GM21576 (cell line): ENCODE measurements around the gene ANKRD12.

Experiments used
- ATAC-seq: cut with Tn5 transposase; IDR thresholded peaks from one replicate; pipeline ENCODE4 v1.9.1; 2021; ENCODE audit warnings: mild to moderate bottlenecking, moderate library complexity; ENCODE audit not compliant: unreplicated experiment

ANKRD12 gene

DNA sequence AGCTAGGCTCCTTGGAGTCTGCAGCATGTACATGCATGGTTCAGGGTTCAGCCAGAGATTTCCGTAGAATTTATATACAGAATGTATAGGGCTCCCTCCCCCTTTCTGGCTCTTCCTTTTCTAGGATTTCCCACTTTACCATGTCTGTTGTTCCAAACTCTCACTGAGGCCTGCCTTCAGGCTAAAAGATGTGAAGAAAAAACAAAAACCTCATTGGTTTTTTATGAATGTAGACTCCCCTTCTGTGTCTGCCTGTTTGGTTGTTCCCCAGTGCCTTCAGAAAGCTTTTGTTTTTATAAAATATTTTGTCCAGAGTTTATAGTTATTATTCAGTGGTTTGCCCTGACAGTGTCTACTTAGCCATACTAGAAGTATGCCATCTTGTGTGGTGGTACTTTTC lies 30.5 kb upstream of the ANKRD12 start:
- no peak for ATAC-seq

DNA sequence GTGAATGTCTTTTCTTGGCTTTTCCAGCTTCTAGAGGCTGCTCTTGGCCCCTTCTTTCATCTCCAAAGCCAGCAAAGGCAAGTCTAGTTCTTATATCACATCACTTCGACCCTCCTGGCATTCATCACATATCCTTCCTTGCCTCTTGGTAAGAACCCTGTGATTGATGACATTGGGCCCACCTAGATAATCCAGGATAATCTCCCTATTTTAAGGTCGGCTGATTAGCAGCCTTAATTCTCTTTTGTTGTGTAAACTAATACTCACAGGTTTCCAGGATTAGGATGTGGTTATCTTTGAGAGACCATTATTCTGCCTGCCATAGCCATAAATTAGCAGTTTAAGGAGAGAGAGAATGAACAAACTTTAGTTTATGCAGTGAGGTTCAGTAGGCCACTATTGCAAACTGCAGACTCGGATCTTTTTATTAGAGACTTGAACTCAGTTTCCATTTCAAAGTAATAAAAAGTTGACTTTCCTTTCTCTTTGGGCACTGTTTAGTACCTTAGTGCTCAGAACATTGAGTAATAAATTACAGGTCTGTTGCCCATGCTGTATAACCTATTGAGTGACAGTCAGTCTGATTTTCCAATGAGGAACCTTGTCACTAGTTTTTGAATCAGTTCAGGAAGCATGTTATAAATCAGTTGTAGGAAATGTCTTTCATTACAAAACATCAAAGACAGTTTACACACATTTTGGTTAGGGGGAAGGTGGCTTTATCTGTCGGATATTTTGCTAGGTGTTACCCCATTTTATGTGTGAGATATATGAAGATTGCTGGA lies 29.6 kb upstream of the ANKRD12 start:
- no peak for ATAC-seq

DNA sequence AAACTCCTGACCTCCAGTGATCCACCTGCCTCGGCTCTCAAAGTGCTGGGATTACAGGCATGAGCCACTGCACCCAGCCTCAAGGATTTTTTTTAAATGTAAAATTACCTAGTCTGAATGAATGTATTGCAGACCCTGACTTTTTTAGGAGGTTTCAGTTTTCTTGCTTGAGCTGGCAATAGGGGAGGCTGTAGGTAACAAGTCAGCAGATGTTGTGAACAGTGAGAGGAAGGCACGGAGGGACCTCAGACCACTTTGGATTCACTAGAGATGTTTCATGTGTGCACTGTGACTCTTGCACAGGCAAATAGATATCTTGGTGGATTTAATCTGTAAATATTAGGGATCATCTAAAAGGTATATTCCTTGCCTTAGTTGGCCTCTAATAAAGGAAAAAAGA lies 27.7 kb upstream of the ANKRD12 start:
- no peak for ATAC-seq

DNA sequence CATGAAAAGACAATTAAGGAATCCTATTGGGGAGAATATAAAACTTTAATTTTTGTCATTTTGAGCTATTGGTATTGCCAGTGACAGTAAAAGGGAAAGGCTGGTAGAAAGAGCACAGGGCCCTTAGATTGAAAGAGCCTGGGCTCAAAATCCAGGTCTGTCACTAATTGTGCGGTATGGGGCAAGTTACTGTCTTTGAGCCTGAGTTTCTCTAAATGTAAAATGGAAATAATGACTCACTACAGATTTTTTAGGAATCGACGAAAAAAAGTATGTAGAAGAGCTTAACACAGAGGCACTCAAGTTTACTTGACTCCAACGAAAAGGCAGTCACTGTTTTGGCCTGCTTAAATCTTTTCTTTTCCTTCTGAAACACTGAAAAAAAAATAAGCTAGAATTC lies 27.1 kb upstream of the ANKRD12 start:
- no peak for ATAC-seq

DNA sequence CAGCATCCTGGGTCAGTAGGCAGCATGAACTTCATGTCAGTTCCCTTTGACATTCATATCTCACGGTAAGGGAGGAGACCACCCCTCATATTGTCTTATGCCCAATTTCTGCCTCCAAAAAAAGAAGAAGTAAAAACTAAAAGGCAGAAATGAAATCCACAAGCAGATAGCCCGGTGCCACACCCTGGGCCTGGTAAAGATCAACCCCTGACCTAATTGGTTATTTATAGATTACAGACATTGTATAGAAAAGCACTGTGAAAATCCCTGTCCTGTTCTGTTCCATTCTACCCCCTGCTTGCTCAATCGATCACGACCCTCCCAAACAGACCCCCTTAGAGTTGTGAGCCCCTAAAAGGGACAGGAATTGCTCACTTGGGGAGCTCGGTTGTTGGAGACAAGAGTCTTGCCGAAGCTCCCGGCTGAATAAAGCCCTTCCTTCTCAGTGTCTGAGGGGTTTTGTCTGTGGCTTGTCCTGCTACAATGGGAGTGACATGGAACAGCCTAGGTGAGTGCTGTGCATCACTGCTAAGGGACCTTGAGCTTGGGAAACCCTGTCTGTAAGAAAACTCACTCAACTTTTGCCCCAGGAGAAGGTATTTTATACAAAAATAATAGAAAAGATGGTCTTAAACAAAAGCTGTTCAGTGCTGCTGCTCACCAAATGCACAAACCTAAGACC lies 23.0 kb upstream of the ANKRD12 start:
- no peak for ATAC-seq

DNA sequence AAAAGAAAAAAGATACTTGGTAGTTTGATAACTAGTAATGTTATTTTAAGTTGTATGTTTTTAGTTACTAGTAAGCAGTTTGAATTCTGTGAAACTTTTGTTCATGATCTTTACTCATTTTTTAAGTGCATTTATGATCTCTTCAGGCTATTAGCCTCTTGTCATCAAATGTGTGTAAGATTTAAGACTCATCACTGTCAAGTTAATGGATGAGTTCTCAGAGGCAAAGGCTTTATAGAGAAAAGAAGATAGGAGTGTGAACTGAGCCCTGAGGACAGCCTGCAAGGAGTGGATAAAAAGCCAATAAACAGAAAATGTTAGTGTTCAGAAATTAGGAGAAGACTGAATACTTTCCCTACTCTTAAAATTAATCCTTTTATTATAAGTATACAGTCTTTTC lies 20.6 kb upstream of the ANKRD12 start:
- no peak for ATAC-seq

DNA sequence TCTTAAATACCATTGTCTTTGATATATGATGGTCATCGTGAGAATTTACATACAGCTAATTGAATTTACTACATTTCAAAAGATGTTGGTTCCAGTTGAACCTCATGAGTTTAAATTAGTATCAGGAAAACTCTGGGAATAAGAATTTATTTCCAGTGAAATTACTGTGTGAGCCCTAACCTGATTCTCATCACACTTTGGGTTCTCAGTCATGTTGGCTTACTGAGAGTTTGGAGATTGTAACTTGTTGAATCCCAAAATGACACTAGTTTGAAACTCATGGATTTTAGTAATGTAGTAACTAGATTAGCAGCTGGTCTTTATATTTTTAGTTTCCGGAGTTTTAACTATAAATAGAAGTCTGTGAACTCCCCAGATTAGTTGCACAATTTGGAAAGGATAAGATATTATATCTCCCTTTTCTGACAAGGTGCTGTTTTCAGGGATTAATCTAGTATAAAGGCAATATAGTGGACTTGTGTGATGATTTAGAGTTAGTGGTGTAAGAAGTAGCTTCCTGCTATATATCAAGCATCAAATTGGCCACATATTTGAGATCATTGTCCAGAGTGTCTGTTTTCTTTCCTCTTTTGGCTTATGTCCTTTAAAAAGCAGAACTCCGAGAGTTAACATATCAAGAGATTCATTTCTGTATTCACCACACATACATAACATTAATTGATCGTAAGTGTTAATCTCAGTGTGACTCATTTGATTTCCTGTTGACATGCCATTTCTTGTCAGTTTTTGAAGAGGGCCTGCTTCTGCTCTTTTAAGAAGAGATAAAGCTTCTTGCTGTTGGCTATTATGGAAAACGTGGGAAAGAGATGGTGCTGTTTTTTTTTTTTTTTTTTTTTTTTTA lies 18.4 kb upstream of the ANKRD12 start:
- ATAC-seq, result no peak

DNA sequence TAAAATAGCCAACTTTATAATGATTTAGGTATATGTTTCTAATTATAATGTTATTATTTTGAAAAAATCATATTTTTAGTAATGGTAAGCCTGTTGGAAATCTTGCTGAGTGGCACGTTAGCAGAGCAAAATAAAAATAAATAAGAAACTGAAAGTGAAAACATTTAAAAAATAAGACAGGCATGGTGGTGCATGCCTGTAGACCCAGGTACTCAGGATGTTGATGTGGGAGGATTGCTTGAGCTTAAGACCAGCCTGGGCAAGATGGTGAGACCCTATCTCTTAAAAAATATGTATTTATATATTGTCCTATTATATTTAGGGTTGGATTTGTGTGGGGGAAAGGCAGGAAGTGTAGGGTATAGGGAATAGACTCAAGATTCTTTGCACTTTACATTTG lies 15.8 kb upstream of the ANKRD12 start:
- no peak for ATAC-seq

DNA sequence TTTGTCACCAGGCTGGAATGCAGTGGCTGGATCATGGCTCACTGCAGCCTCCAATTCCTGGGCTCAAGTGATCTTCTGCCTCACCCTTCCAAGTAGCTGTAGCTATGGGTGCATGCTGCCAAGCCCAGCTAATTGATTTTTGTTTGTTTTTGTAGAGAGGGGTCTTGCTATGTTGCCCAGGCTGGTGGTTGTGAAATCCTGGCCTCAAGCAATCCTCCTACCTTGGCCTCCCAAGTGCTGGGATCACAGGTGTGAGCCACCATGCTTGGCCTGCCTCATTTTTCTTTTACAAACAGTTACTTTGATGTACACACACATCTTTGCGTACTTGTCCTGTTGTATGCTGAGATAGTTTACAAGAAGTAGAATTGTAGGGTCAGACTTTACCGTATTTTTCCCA lies 13.1 kb upstream of the ANKRD12 start:
- no peak for ATAC-seq

DNA sequence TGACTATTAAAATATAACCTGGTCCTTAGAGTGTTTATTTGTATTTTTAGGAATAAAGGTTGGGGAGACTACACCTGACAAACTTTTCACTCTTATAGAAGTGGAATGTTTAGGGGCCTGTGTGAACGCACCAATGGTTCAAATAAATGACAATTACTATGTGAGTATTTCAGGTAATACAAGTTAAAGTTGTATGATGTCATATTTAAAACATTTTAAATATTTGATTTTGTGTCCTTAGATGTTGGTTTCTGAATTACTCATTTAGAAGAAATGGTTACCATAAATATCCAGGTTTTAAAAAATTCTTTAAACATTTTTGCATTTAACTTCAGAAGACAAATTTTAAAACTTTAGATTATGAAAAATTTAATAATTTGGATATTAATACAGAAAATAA lies 11.8 kb upstream of the ANKRD12 start:
- no peak for ATAC-seq

DNA sequence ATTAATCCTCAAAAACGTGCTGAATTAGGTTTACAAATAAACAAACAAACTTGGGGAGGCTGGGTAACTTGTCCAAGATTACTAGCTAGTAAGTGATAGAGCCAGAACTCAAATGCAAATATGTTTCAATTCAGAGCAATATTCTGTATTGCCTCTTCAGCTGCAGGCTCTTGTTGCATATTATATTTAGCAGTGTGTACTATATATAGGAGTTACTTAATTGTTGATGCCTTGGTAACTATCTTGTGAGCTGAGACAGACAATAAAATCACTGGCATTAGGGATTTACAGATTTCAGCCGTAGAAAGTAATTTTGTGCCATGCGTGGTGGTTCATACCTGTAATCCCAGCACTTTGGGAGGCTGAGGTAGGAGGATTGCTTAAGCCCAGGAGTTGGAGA lies 10.2 kb upstream of the ANKRD12 start:
- ATAC-seq, result no peak

DNA sequence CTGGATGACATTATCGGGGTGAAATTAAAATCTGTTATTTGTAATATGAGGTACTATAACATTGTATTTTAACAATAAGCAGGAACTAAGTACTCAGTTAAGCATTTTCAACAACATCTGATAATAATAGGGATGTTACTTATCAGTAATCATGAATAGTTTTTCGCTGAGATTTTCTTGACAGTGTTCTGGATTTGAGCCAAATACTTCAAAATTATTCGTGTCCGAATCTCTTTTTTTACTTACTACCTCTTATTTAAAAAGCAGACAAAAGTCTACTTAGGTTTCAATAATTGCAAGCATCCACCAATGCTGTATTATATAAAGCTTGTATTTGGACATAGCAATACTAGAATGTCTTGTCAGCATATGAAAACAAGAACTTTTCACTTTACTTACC lies 6.4 kb upstream of the ANKRD12 start:
- no peak for ATAC-seq

DNA sequence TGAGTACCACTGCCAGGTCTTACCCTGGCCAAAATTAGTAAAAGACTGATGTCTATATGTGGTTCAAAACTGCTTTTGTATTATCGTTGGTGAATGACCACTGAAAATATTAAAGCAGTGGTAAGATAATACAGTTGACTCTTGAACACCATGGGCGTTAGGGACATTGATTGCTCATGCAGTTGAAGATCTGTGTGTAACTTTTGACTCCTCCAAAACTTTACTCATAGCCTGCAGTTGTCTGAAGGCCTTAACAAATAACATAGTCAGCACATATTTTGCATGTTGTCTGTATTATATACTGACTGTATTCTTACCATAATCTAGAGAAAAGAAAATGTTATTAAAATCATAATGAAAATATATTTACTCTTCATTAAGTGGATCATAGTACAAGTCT lies 5.8 kb upstream of the ANKRD12 start:
- no peak for ATAC-seq

DNA sequence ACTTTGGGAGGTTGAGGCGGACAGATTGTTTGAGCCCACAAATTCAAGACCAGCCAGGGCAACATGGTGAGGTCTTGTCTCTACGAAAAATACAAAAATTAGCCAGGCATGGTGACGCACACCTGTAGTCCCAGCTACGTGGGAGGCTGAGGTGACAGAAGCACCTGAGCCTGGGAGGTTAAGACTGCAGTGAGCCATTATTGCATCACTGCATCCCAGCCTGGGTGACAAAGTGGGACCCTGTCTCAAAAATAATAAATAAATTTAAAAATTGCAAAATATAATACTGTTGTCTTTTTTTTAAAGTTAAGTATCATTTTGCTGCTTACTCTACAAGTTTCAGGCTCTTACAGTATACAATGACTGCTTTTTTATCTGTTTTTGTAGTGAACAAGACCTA lies 4.0 kb upstream of the ANKRD12 start:
- ATAC-seq, result no peak

DNA sequence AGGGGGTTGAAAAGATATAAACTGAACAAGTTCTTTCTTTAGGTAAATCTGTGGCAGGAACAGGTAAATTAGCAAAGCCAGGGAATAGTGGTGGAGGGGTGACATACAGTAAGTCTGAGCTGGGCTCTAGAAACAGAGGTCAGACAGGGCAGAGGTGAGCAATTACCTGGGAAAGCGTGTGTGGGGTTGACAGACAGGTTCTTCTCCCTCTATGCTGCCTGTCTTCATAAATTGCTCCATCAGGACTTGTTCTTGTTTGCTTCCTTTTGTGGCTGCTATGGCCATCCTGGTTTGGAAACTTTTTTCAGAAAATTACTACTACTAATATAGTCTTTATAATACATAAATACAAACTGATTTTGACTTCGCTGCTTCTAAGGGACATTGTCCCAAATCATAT lies 3.4 kb upstream of the ANKRD12 start:
- no peak for ATAC-seq

DNA sequence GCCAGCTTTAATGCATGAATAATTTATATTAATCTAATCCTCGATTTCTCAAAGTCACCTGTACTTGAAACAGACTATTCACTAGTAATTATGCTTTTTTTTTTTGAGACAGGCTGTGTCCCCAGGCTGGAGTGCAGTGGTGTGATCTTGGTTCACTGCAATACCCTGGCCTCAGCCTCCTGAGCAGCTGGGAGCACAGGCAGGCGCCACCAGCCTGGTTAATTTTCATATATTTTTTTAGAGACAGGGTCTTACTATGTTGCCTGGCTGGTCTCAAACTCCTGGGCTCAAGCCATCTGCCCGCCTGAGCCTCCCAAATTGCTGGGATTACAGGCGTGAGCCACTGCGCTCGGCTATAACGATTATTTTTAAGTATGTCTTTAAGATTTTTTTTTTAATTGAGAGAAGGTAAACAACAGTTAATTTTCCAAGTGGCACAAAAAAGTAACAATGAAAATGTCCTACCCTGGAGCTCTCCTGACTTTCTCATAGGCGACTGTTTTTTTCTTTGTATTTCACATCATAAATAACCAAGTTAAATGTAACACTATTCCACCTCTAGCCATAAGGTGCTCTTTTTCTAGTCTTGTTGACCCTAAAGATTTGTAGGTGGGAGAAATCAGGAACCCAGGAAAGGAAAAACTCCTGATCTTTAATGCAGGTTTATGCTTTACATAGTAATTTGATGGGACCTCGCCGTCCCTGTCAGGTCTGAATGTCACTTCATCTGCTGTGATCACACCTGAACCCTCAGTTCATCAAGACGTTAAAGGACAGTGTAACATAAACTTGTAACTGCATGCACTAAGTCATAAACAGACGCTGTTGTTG lies 1.3 kb upstream of the ANKRD12 start:
- no peak for ATAC-seq

DNA sequence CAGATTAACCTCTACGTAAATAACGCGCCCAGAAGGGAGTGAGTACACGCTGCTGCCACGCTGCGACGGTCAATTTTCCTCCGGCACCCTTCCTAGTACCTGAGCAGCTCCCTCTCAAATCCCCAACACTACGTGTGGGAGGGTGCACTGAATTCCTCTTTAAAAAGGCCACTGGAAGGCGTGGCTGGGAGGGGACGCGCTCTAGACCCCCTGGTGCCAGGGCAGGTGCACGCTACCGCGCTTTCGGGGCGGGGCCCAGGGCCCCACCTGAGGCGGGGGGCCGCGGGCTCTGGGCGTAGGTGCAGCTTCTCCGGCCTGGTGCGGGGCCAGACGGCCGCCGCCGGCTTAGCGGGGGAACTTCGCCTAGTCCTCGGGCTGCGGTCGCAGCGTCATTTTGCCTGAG lies 668 bp upstream of the ANKRD12 start:
- ATAC-seq, result peak; percentile 22

DNA sequence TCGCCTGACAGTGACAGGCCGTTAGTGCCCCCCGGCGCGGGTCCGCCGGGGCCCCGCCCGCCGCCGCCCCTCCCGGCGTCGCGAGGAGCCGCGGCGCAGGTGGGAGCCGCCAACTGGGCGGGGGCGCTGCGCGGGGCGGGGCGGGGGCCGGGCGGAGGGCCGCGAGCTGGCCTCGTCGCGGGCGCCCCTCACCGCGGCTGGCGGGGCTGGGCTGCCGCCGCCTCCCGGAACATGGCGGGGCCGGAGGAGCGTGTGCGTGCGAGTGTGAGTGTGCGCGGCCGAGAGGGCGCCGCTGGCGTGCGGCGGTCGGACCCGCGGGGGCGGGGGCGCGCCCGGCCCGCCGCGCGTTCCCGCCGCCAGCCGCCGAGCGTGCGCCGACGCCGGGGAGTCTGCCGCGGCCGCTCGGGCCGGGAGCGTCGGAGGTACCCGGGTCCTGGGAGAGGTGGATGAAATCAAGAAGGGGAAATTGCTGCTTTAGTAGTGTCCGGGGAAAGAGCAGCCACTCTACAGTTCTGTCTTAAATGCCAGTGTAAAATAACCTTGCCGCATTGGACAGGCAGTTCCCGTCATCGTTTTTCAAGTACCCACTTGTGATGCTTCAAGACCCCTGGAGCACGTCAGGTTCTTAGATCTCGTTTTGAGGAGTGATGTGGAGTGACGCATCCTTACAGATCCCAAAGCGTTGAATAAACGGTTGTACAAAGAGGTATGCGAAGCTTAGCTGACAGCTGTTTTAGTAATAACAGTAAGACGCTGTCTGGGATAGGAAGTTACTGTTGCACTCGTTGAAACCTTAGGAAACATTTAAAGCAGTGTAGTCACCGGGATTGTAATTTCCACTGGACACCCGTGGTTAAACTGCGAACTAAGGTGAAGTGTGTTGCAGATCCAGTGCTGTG lies 836 bp downstream of the ANKRD12 start:
- ATAC-seq, result peak; percentile 34

DNA sequence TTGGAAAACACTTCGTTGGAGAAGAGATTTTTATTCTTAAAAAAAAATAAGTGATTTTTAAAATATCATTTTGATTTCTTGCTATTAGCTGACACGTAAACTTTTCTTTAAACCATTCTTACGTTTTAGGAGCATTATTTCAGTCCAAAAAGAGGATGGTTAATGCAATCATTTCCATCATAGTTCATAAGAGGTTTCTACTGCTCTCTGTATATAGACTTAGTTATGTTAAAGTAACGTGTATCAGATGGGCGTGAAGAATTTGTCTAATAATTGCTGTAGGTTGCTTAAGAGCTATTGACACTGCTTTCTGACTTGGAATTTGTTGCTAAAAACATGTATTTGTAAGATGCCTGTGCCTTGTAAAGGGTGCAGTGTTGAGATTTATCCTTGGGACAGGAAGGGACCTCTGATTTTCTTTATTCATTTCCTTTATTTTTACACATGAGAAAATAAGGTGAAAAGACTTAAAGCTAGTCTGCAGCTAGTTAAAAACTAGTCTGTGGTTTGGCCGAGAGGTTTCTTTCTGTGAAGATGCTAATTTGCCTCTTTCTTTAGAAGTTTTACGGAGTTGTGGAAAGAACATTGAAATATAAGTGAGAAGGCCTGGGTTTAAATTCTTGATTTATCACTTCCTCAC lies 2.9 kb downstream of the ANKRD12 start:
- no peak for ATAC-seq
